Mucosa of descending colon (tissue), 3 donors: ENCODE measurements around the gene ARFGAP3. TPM values are rescaled to one million over a fixed set of nuclear protein-coding genes. Genes with fewer than 3 reads are reported as not detected.
"Not testable (repeated sequence)": the region's sequence is repeated elsewhere in the genome, so short reads cannot be mapped to it uniquely, and the experiment has no call there.

Source experiments
- ATAC-seq: fragments of 200-7000 bp; cut with Tn5 transposase; one replicate; pipeline ENCODE4 v1.9.1; 2020; ENCODE audit warnings: mild to moderate bottlenecking, moderate library complexity
- DNase-seq, 3 donors: peaks; one replicate each; pipeline ENCODE4 v3.0.0-alpha.2; 2020
- H3K36me3 ChIP-seq: fragments of 200-600 bp; one replicate; pipeline ENCODE4 v1.8.0; 2021; ENCODE audit warnings: low read depth, mild to moderate bottlenecking
- H3K4me1 ChIP-seq: fragments of 200-600 bp; one replicate; pipeline ENCODE4 v1.8.0; 2021; ENCODE audit warnings: low read depth, mild to moderate bottlenecking
- H3K4me3 ChIP-seq: fragments of 200-600 bp; one replicate; pipeline ENCODE4 v1.8.0; 2021; ENCODE audit warnings: mild to moderate bottlenecking
- H3K9me3 ChIP-seq: fragments of 200-600 bp; one replicate; pipeline ENCODE4 v1.8.0; 2021; ENCODE audit warnings: mild to moderate bottlenecking
- intact Hi-C, 2 donors: fragments of 100-400 bp; cut with DNase I in 1 of 2; cut with micrococcal nuclease in 1 of 2; formaldehyde crosslinking; loops; one replicate each; pipeline versions ENCODE4 v1.11.0 to v1.11.1; 2022; cut with DNase I, micrococcal nuclease
- total RNA-seq, 3 donors: library from RNA; stranded (reverse); fragmentation: NEBNext Ultra II Directional in 2 of 3; extraction: Animal tissue kit (Norgen Biotek cat#: 25700) in 2 of 3; gene quantifications; one replicate each; pipeline versions ENCODE4 v1.2.1 to v1.2.4, GENCODE V29; 2021 to 2023
- TF ChIP-seq, protein P1 (sequence below): fragments of 200-600 bp; IDR thresholded peaks from one replicate; pipeline ENCODE4 v1.8.0; 2022; ENCODE audit warnings: antibody characterized with exemption, mild to moderate bottlenecking
- donor health status: DM: no; HTN: no; CAD: no; lungs with moderate emphysema.
- donor health status: DM: no; HTN: no; CAD: no.
- donor health status: DM: no; HTN: yes; CAD: no.

ARFGAP3 gene
- total RNA-seq, 3 donors from 2014 or later: 20.0 to 41.3 (median 34.3) TPM

DNA sequence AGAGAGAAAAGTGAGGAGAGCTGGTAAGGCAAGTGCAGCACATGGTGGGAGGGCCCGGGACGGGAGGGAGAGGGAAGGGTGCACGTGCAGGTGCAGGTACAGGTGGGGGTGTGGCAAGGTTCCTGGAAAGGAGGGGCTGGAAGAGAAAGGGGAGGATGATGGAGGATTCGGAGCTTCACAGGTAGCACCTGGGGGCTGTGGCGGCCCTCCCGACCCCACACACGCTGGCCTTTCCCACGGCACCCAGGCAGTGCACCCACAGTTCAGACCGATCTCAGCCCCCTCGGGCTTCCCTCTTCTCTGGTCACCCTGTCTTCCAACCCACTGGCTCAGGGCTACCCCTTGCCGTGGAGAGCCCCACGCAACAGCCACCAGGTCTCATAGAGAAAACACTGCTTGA lies 69.1 kb downstream of the ARFGAP3 start:
- TF ChIP-seq, protein P1, sequence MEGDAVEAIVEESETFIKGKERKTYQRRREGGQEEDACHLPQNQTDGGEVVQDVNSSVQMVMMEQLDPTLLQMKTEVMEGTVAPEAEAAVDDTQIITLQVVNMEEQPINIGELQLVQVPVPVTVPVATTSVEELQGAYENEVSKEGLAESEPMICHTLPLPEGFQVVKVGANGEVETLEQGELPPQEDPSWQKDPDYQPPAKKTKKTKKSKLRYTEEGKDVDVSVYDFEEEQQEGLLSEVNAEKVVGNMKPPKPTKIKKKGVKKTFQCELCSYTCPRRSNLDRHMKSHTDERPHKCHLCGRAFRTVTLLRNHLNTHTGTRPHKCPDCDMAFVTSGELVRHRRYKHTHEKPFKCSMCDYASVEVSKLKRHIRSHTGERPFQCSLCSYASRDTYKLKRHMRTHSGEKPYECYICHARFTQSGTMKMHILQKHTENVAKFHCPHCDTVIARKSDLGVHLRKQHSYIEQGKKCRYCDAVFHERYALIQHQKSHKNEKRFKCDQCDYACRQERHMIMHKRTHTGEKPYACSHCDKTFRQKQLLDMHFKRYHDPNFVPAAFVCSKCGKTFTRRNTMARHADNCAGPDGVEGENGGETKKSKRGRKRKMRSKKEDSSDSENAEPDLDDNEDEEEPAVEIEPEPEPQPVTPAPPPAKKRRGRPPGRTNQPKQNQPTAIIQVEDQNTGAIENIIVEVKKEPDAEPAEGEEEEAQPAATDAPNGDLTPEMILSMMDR: no peak
- intact Hi-C loops: no loop called here
- Histone ChIP-seq H3K9me3 (no peaks in the 10 kb centered on the region), H3K36me3 (no peaks in the 10 kb centered on the region), H3K4me3 (no peak overlapping the region), H3K4me1 (no peaks in the 10 kb centered on the region)
- ATAC-seq (no peak), DNase-seq (peak in 1 of 3 donors; percentile 34)

DNA sequence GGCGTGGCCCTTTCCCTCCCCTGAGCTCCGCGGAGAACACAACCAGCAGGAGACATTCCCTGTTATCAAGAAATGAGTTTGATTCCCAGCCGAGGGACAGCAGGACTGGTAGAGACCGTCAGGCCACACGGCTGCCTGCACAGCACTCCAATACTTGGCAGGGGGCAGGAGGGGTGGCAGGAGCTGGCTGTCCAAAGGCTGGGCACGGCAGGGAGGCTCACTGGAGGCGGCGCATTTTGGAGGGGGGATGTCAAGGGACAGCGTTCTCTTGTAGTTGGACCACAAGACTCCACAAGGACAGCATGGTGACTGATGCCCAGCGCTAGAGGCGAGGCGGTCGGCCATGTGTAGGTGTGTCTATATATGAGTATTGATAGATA lies 69.7 kb downstream of the ARFGAP3 start:
- H3K4me1 ChIP-seq: no peaks in the 10 kb centered on the region
- no peaks in the 10 kb centered on the region for H3K9me3 ChIP-seq
- H3K36me3 ChIP-seq: no peaks in the 10 kb centered on the region
- DNase-seq: peak in 1 of 3 donors; percentile 23
- ATAC-seq: no peak
- no peak overlapping the region for H3K4me3 ChIP-seq
- TF ChIP-seq, protein P1: no peak
- intact Hi-C loops: no loop called here

DNA sequence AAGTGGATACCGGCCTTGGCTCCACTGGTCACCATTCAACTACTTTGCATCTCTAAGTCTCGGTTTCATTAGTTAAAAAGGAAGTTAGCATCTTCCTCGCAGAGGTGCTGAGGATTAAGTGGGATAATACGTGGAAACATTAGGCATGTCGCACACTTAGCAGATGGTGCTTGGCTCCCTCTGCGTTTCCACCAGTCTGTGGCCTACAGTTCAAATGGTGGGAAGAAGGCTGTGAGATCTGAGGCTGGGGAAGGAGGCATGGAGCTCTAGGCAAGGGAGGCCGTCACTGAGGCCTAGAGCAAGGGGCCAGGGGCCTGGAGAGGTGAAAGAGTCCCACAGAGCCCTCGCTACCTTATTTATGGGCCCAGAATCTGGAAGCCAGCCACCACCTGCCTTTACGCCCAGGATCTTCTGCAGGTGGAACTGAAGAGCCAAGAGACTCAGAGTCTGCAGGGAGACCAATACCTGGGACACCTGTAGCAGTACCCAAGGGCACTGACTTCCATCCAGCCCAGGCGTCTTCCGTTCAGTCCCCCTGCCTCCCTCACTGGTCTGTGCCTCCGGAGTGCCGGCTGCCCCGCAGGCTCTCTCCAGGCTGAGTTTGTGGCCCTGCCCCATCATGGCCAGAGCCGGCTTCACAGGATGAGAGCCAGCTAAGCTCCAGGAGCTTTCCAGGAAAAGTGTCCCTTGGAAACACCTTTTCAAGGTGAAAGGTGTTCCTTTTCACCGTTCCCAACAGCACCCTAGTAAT lies 70.3 kb downstream of the ARFGAP3 start:
- ATAC-seq (no peak), DNase-seq (peak in 1 of 3 donors; percentile 19)
- no peaks in the 10 kb centered on the region for H3K9me3 ChIP-seq
- TF ChIP-seq, protein P1: no peak
- H3K4me3 ChIP-seq: no peak overlapping the region
- intact Hi-C loops: no loop called here
- no peaks in the 10 kb centered on the region for H3K4me1 ChIP-seq
- no peaks in the 10 kb centered on the region for H3K36me3 ChIP-seq

DNA sequence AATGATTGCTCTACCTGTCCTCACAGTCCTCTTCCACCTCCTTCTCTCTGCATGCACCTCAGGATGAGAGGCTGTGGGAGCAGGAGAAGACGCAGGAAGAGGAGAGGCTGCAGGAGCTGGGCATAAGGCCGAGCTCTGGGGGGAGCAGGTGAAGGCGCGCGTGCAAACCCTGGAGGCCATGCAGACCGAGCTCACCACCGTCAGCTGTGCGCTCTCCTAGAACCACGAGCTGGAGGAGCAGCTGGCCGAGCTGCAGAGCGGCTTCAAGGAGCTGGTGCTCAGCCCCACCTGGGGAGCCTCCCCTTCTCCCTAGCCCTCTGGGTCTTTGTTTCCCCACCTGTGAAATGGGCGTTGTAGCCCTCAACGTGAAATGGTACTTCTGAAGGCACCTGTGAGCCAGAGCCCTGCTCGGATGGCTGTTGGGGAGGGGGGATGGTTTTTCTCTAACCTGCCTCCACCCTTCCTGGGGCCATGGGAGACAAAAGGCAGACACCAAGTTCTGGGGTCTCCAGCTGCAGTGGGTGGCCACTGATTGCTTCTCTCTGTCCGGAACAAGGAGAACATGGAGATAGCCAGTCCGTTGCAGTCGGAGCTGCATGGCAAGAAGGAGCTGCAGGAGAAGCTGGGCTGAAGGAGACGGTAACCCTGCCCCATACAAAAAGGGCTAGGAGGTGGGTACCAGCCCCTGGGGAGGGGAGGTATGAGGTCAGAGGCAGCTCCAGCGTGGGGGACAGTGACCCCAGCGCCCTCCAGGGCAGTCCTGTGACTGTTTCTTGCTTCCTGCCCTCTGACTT lies 71.2 kb downstream of the ARFGAP3 start:
- intact Hi-C loops: no loop called here
- no peaks in the 10 kb centered on the region for H3K9me3 ChIP-seq
- ATAC-seq: no peak
- H3K4me1 ChIP-seq: no peaks in the 10 kb centered on the region
- no peaks in the 10 kb centered on the region for H3K36me3 ChIP-seq
- DNase-seq: no peak
- TF ChIP-seq, protein P1: no peak
- no peak overlapping the region for H3K4me3 ChIP-seq

DNA sequence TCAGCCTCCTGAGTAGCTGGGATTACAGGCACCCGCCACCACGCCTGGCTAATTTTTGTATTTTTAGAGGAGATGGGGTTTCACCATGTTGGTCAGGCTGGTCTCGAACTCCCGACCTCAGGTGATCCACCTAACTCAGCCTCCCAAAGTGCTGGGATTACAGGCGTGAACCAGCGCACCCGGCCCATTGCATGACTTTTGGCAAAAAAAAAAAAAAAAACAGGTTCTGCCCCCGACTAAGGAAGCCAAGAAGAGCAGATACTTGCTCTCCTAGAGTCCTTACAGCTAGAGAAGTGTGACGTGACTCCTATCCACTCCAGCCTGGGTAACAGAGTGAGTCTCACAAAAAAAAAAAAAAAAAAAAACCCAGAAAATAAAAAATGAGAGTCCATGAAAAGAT lies 74.8 kb downstream of the ARFGAP3 start:
- H3K4me1 ChIP-seq, intact Hi-C loops, H3K9me3 ChIP-seq, ATAC-seq, H3K4me3 ChIP-seq, DNase-seq, H3K36me3 ChIP-seq: not testable (repeated sequence)

DNA sequence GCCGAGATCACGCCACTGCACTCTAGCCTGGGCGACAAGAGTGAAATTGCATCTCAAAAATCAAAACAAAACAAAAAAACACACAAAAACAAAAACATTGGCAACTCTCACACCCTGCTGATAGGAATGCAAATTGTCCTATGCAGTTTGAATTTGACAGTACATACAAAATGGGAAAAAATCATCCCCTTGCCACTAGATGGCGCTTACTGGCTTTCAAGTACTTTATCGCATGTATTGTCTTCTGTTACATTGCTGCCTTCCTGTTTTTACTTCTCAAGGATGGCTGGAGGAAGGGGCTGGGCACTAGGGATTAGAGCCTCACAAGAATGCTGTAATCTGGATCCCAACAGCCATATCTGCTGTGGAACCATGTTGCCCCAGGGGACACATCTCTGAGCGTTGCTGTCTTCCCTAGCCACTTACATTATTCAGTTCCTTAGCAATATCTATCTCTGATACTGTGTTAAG lies 77.0 kb downstream of the ARFGAP3 start:
- TF ChIP-seq, protein P1: peak; percentile 57
- intact Hi-C loops: no loop called here

More for the DNA sequence above, 77.0 kb downstream of the ARFGAP3 start:
- no peak overlapping the region for H3K4me3 ChIP-seq
- no peaks in the 10 kb centered on the region for H3K36me3 ChIP-seq
- H3K4me1 ChIP-seq: no peaks in the 10 kb centered on the region
- peak; percentile 87 for ATAC-seq
- DNase-seq: peak in 1 of 3 donors; percentile 91
- no peaks in the 10 kb centered on the region for H3K9me3 ChIP-seq
